GM18499 (cell line): ENCODE data around the gene CLDN9.

Source experiments
- ATAC-seq: cut with Tn5 transposase; IDR thresholded peaks from one replicate; pipeline ENCODE4 v1.9.1; 2021; ENCODE audit warnings: moderate number of reproducible peaks; ENCODE audit not compliant: insufficient read depth, unreplicated experiment

CLDN9 gene, protein sequence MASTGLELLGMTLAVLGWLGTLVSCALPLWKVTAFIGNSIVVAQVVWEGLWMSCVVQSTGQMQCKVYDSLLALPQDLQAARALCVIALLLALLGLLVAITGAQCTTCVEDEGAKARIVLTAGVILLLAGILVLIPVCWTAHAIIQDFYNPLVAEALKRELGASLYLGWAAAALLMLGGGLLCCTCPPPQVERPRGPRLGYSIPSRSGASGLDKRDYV

DNA sequence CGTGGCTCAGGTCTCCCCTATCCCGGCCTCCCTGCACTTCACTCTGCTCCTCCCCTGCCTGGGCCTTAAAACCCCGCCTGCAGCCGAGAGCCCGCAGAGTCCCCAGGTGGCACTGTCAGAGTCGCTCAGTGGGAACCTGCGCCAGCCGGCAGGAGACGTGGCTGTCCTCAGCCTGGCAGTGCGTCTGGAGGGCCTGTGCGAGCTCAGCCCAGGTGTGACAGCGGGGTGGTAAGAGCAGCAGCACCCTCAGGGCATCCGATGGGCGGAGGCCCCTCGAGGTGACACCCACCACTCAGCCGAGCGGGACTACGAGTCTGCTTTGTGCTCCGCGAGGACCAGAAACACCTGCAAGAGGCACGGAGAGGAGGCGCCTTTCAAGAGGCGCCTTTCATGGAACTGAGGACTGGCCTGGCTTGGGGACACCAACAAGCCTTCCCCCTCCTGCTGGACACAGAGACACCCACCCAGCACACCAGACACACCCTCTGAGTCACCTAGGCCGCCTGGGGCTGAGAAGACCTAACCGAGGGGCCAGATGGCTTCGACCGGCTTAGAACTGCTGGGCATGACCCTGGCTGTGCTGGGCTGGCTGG is at the start of gene CLDN9:
Gene CLDN9, plus strand, starts transcription at position 96 of the 593 bp plus-strand sequence. Its CDS starts 440 bp downstream, at position 536.
- ATAC-seq: no peak

DNA sequence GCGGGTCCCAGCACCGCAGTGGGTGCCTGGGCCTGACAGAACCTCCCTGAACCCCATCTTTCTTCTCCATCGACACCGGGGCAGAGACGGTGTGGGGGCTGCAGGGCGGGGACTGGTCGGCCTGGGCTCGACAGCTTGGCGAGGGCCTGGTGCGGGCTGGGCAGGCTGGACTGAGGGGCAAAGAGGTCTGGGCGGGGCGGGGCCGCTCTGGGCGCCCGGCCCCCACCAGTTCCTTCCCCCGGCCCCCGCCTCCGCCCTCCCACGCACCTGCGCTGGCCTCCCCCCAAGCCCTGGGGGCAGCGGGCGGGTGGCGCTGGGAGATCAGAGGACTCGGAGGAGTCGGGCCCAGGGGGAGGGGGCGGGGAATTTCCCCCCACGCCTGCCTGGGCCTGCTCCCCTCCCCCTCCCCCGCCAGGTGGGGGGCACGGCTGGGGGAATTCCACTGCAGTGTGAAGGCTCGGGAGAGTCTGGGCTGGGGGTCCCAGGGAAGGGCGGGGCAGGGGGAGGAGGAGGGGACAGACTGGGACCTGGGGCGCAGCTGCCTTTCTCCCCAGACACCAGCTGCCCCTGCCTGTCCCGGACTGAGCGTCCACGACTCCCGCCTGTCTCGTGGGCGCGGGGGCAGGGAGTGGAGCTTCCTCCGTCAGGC is 49.5 kb upstream of the CLDN9 start:
- ATAC-seq: no peak

DNA sequence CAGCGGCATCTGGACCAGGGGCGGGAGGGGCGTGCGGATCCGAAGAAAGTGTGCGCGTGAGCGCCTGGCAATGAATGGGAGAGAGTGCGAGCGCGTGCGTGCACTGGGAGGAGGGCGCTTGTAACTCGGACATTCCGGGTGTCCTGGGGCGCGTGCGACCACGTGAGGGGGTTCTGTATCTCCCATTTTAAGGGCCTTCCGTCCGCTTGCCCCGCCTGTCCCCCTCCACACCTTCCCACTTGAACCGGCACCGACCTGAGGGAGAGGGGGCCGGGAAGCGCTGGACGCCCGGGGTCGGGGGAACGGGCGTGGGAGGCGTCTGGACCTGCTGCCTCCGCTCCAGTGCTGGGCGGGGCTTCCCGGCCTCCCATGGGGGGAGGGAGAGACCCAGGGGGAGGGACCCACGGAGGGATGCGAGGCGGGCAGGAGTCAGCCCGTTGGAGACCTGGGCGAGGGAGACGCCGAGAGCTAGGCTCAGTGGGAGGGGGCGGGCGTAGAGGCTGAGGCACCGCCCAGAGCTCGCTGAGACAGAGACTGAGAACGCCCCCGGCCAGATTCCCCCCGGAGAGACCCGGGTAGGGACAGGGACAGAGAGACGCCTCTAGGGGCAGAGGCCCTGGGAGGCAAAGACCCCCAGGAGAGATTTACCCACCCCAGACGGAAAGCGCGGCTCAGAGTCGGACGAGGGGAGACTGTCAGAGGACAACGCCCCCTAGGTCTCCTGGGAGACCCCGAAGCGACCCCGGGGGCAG is 48.8 kb upstream of the CLDN9 start, which contains the start of gene KREMEN2:
Gene KREMEN2, plus strand, starts transcription at position 553 of the 752 bp plus-strand sequence. CDS start 246 bp downstream, outside the sequence.
- no peak for ATAC-seq

DNA sequence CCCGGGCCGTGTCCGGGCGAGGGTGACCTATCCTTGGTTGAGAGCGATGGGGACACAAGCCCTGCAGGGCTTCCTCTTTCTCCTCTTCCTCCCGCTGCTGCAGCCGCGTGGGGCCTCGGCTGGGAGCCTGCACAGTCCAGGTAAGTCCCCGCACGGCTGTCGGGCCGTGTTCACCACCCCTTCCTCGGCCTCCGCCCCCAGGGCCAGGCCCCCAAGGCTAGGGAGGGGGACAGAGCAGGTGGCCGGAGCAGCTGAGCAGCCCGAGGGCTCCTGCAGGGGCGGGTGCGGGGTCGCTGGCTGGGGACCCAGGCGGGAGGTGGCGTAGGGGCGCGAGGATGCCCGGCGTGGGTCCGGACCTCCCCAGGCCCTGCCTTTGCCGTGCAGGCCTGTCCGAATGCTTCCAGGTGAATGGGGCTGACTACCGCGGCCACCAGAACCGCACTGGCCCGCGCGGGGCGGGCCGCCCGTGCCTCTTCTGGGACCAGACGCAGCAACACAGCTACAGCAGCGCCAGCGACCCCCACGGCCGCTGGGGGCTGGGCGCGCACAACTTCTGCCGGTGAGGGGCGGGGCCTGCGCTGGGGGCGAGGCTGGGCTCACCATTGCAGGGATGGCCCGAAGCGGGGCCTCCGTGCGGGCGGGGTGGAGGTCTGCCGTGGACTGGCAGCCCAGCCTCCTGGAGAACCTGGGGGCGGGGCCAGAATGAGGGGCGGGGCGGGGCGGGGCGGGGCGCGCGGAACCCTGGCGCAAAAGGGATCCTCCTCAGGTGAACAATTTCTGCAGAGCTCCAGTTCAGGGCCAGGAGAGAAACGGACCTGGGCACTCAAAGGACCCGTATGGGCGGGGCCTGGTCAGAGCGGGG is 48.0 kb upstream of the CLDN9 start:
- no peak for ATAC-seq

DNA sequence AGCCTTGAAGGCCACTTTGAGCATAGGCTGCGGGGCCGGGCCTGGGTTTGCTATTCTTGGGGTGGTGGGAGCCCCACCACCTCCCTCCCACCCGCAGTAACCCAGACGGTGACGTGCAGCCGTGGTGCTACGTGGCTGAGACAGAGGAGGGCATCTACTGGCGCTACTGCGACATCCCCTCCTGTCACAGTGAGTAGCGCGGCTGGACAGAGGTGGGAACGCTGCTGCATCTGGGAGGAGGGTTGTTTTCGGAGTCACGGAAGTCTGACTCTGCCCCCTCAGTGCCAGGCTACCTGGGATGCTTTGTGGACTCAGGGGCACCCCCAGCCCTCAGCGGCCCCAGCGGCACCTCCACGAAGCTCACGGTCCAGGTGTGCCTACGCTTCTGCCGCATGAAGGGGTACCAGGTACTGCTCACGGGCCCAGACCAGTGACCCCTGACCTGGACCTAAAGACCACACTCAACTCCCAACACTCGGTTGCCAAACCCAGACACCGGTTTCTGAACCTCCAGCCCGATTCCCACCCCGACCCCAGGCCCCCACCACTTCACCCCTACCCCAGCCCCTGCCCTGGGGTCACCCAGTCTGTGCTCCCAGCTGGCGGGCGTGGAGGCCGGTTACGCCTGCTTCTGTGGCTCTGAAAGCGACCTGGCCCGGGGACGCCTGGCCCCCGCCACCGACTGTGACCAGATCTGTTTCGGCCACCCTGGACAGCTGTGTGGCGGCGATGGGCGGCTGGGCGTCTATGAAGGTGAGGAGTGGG is 46.5 kb upstream of the CLDN9 start:
- ATAC-seq: no peak

DNA sequence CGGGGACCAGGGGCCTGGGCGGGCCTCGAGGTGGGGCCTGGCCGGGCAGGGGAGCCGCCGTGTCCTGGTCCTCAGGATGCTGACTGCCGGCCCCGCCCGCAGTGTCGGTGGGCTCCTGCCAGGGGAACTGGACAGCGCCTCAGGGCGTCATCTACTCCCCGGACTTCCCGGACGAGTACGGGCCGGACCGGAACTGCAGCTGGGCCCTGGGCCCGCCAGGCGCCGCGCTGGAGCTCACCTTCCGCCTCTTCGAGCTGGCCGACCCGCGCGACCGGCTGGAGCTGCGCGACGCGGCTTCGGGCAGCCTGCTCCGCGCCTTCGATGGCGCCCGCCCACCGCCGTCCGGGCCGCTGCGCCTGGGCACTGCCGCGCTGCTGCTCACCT is 45.9 kb upstream of the CLDN9 start:
- no peak for ATAC-seq

DNA sequence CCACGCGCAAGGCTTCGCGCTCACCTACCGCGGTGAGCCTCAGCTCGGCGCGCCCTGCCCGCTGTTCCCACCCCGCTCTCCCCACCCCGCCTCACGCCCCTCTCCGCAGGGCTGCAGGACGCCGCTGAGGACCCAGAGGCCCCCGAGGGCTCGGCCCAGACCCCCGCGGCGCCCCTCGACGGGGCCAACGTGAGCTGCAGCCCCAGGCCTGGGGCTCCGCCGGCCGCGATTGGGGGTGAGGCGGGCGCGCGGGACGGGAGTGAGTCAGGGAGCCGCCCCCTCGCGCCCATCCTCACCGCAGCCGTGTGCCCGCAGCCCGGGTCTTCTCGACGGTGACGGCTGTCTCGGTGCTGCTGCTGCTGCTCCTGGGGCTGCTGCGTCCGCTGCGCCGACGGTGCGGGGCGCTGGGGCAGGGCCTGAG is 45.5 kb upstream of the CLDN9 start:
- ATAC-seq: no peak

DNA sequence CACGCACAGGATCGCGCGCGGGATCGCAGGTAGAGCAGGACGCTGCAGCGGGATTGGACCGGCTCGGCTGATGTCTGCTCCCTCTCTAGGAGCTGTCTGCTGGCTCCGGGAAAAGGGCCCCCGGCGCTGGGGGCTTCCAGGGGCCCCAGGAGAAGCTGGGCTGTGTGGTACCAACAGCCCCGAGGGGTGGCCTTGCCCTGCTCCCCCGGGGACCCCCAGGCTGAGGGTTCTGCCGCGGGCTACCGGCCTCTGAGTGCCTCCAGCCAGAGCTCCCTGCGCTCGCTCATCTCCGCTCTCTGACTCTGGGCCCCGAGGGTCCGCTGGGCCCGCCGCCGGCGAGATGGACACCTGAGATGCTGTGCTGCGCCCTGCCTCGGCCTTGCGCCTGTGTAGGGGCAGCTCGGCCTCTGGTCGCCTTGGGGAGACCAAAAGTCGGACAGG is 45.0 kb upstream of the CLDN9 start:
- ATAC-seq: no peak

DNA sequence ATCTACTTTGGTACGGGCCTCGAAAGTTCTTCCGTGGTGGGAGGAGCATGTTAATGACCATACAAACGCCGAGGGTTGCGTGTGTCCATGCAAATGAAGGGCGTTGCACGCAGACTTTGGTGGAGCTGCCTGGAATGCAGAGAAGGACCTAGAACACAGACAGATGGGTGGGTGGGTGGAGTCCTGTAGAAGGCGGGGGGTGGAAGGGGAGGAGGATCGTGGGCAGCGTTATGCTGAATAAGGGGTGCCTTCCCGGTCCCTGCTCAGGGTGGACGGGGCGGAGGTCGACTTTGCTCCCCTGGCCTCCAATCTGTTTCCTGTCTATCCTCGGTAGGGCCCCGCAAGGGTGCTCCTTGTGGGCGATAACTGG is 44.4 kb upstream of the CLDN9 start:
- no peak for ATAC-seq

DNA sequence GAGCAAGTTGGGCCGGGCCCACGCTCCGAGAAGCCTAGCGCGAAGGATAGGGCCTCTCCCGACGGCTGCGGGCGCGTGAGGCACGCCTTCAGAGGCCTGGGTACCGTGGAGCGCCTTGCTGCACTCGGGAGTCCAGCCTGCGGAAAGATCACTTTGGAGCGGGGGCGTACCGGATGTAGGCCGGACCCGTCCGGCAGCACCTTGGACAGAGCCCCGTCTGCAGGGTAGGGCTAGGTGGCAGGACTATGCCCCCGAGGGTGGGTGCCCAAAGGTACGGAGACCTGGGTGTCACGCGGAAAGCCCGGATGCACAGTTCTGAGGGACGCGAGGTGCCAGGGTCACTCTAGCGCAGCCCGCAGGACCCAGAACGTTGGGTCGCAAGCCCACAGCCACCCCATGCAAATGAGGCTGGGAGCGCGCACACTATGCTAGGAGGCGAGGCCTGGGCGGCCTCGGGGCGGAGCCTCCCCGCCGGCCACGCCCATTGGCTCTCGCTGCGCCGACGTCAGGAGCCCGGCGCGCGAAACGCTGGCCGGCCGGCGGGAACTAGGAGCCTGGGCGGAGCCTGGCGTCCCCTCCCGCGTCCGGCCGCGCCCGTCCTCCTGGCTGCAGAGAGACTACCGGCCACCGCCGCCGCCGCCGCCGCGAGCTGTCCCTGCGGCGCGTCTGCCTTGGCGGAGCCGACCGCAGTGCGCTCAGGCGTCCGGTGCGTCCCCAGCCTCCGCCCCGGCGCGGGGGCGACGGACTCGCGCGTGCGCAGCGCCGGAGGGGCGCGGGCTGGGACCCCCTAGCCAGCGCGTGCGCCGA is 43.8 kb upstream of the CLDN9 start, which contains the start of gene PAQR4:
Gene PAQR4, plus strand, starts transcription at position 611 of the 807 bp plus-strand sequence. CDS start 327 bp downstream, outside the sequence.
- ATAC-seq: no peak

DNA sequence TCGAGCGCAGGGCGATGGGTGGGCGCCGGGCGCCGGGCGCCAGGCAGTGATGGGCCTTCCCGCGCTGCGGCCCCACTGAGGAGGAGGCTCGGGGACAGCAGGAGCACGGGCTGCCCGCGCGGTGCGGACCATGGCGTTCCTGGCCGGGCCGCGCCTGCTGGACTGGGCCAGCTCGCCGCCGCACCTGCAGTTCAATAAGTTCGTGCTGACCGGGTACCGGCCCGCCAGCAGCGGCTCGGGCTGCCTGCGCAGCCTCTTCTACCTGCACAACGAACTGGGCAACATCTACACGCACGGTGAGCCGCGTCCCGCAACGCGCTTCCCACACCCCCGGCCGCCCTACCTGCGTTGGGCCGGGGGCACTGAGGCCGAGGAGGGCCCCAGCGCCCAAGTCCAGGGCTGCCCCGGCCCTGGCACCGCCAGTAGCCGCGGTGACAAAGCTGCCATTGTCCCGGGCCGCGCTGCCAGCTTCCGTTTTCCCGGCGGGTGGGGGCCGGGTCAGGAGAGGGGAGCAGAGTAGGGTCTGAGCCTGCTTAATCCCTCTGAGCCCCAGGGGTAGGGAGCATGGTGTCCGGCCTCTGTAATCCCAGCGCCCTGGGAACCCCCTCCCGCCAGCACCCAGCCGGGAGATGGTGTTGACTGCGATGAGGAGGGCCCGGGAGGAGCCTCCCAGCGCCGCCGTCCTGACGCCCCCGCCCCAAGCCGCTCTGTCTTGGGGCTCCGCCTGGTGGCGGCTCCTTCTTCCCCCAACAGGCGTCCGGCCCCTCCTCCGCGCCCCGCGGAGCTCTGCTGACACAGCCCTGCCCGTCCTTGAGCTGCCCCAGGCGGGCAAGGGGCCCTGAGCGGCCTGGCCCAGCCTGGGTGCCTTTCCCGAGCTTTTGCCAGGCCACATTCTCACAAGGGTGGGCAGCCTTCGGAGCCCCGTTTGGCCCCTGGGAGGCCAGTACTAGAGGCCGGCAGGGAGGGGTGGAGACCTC is 42.9 kb upstream of the CLDN9 start:
- ATAC-seq: no peak

DNA sequence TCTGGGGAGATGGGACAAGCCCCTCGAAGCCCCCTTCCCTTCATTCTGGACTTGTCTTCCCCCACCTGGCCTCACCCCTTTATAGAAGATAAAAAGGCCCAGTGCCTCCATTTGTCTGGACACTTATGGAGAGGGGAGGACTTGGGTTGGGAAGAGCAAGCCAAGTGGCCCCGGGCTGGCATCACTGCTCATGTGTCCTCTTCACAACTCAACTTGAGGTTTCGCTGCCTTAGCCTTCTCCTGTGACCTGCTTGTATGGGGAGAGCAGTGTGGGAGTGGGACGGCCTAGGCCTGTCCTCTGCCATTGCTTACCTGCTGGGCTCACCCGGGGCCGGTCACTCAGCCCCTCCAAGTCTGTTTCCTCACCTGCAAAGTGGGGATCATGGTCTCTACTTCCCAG is 42.2 kb upstream of the CLDN9 start:
- no peak for ATAC-seq

DNA sequence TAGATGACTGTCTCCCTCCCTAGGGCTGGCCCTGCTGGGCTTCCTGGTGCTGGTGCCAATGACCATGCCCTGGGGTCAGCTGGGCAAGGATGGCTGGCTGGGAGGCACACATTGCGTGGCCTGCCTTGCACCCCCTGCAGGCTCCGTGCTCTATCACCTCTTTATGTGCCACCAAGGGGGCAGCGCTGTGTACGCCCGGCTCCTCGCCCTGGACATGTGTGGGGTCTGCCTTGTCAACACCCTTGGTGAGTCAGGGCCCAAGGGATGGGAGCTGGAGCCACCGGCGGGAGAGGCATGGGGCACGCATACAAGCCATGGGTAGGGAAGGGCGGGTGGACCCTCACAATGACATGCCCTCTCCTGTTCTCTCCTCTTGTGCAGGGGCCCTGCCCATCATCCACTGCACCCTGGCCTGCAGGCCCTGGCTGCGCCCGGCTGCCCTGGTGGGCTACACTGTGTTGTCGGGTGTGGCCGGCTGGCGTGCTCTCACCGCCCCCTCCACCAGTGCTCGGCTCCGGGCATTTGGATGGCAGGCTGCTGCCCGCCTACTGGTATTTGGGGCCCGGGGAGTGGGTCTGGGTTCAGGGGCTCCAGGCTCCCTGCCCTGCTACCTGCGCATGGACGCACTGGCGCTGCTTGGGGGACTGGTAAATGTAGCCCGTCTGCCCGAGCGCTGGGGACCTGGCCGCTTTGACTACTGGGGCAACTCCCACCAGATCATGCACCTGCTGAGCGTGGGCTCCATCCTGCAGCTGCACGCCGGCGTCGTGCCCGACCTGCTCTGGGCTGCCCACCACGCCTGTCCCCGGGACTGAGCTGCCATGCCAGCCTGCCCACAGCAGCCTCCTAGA is 41.4 kb upstream of the CLDN9 start:
- no peak for ATAC-seq

DNA sequence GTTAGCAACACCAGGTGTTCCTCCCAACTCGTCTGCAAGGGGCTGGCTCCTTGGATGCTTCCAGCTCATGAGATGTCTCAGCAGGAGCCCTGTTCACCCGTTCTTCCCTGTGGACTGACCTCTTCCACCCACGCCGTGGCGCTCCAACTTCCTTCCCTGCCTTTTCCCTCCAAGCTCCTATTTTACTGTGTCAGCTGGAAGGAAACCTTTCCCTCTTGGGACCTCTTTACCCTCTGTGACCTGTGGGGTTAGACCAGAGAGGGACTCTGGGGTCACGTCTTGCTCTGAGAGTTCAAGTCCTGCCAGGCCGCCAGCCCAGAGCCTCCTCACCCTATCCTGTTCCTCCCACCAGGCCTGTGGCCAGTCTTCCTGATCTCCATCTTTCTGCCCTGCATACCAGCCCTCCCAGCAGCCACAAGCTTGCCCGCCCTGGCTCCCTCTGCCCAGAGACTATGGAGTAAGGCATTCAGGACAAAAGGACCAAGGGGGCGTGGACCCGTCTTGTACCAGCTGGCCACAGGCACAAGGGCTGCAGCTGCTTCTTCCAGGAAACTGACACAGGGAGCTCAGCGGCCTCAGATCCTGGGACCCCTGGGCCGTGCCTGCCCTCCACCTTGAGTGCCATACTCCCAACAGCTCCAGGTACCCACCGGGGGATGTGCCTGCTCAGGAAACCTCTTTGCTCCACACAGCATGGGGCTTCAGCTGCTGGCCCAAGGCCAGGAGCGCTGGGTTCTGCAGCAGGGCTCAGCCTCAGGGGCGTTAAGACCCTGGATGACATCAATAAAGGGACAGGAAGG is 40.5 kb upstream of the CLDN9 start:
- ATAC-seq: no peak

DNA sequence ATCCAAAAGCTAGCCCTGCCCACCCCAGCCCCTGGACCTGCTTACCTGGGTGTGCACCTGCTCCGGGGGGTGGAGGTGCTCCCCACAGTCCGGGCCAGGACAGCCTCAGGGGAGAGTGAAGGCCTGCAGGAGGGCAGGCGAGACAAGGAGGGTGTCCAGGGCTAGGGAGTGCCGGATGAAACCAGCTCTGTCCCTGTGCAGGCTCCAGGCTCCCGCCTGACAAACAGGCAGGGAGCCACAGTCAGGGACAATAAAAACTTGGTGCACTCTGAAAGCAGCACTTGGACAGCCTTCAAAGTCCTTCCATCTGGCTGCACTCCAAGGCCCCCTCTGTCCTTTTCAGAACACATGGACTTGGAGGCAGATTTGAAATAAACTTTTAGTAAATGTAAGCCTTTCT is 39.6 kb upstream of the CLDN9 start:
- no peak for ATAC-seq
